OCI-LY3 (cell line): ENCODE data around the gene ACAD10.

Source experiments
- H2AFZ ChIP-seq: fragments of 200-600, 300-600 bp; shearing (Covaris generic); 2 replicates; pipeline ENCODE4 v1.6.0; 2014; ENCODE audit warnings: antibody characterized with exemption, low read depth, low read length
- H3K27ac ChIP-seq: fragments of 200-600, 300-600 bp; sonication (generic); 2 replicates; pipeline ENCODE4 v1.5.1; 2014; ENCODE audit warnings: mild to moderate bottlenecking, low read length, moderate library complexity, mixed read lengths
- H3K27me3 ChIP-seq: fragments of 200-600, 300-600 bp; sonication (generic); 2 replicates; pipeline ENCODE4 v1.6.1; 2014; ENCODE audit warnings: low read depth, low read length, mixed read lengths
- H3K36me3 ChIP-seq: fragments of 200-600, 300-600 bp; sonication (generic); replicated peaks from 2 replicates; pipeline ENCODE3; 2014; ENCODE audit warnings: low read depth, low read length, mixed read lengths
- H3K4me1 ChIP-seq: fragments of 300-600, 200-600 bp; sonication (generic); 2 replicates; pipeline ENCODE4 v1.6.1; 2014; ENCODE audit warnings: low read length, mixed read lengths
- H3K4me2 ChIP-seq: fragments of 200-600, 300-600 bp; sonication (generic); 2 replicates; pipeline ENCODE4 v1.6.1; 2014; ENCODE audit warnings: low read length, mixed read lengths
- H3K4me3 ChIP-seq: fragments of 300-600, 200-600 bp; sonication (generic); 2 replicates; pipeline ENCODE4 v1.5.1; 2014; ENCODE audit warnings: antibody characterized with exemption, mild to moderate bottlenecking, low read length, moderate library complexity
- H3K79me2 ChIP-seq: fragments of 300-600, 200-600 bp; shearing (Covaris generic); 2 replicates; pipeline ENCODE4 v1.6.1; 2014; ENCODE audit warnings: mild to moderate bottlenecking, low read length, mixed read lengths
- H3K9ac ChIP-seq: fragments of 300-600, 200-600 bp; shearing (Covaris generic); 2 replicates; pipeline ENCODE4 v1.6.0; 2014; ENCODE audit warnings: mild to moderate bottlenecking, low read length, moderate library complexity
- H3K9me3 ChIP-seq: fragments of 200-600, 300-600 bp; shearing (Covaris generic); 2 replicates; pipeline ENCODE4 v1.6.1; 2014; ENCODE audit warnings: low read length, mixed read lengths; ENCODE audit not compliant: insufficient read depth
- H4K20me1 ChIP-seq: fragments of 200-600, 300-600 bp; sonication (generic); 2 replicates; pipeline ENCODE4 v1.6.1; 2016; ENCODE audit warnings: low read length, mixed read lengths; ENCODE audit not compliant: insufficient read depth
- EZH2phosphoT487 ChIP-seq: fragments of 200-600 bp; shearing (Covaris generic); IDR thresholded peaks from 2 replicates; pipeline ENCODE4 v1.6.1; 2018; ENCODE audit warnings: antibody characterized with exemption, mixed run types, low read depth
- TF ChIP-seq, protein P1 (sequence below): fragments of 200-600, 300-600 bp; sonication (generic); IDR thresholded peaks from 2 replicates; pipeline ENCODE4 v1.5.1; 2014; ENCODE audit warnings: antibody characterized with exemption, low read length, low read depth

ACAD10 gene

DNA sequence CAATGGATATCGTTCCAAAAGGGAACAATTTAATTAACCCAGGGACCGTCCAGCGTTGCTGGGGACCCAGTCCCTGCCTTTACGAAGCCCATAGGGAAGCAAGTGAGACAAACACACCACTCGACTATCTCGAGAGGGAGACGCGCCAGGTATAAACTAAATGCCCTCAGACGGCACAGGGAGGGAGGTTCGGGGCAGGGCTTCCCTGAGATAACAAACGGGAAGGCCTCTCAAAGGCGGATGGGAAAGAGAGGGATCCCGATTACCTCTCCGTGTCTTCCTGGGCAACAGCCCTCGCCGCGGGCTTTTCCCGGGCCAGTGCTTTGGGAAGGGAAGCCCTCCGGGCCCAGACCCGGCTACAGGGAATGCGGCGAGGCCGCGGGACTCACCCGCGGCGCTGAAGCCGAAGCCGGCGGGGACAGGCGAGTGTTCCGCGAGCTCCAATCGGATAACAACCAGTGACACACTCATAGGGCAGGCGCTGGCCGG is 487 bp upstream of the ACAD10 start:
- Histone ChIP-seq H3K4me3 (peak overlapping the region; percentile 100), H3K27ac (peak overlapping the region; percentile 42), H3K4me2 (peak overlapping the region; percentile 77), H3K9me3 (no peaks in the 10 kb centered on the region), H4K20me1 (peaks cover 6% of the 10 kb centered on the region; the same call in 1 of the 2 replicates), H2AFZ (no peak overlapping the region), H3K27me3 (no peaks in the 10 kb centered on the region), H3K9ac (peak overlapping the region; percentile 98), H3K79me2 (peaks cover 51% of the 10 kb centered on the region), H3K4me1 (peaks cover 20% of the 10 kb centered on the region), H3K36me3 (peaks cover 13% of the 10 kb centered on the region)
- no peak for TF ChIP-seq EZH2phosphoT487
- TF ChIP-seq, protein P1, sequence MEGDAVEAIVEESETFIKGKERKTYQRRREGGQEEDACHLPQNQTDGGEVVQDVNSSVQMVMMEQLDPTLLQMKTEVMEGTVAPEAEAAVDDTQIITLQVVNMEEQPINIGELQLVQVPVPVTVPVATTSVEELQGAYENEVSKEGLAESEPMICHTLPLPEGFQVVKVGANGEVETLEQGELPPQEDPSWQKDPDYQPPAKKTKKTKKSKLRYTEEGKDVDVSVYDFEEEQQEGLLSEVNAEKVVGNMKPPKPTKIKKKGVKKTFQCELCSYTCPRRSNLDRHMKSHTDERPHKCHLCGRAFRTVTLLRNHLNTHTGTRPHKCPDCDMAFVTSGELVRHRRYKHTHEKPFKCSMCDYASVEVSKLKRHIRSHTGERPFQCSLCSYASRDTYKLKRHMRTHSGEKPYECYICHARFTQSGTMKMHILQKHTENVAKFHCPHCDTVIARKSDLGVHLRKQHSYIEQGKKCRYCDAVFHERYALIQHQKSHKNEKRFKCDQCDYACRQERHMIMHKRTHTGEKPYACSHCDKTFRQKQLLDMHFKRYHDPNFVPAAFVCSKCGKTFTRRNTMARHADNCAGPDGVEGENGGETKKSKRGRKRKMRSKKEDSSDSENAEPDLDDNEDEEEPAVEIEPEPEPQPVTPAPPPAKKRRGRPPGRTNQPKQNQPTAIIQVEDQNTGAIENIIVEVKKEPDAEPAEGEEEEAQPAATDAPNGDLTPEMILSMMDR: no peak

DNA sequence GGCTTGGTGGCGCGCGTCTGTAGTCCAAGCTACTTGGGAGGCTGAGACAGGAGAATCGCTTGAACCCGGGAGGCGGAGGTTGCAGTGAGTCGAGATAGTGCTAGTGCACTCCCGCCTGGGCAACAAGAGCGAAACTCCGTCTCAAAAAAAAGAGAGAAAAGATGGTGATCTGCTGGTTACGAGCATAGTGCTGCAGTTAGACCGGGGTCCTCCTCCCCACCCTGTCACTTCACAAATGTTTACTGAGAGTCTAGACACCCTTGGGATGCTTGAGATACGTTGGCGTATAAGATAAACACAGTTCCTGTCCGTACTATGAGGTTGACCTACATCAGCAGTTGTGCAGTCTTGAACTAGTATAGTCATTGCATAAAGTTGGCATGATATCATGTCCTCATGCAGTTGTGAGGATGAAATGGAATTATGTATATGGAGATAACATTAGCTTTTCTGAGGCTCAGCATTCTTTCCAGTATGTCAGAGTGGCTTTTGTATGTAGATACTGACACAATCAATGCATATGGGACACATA is 787 bp downstream of the ACAD10 start:
- Histone ChIP-seq H3K4me3 (peak overlapping the region; percentile 100), H3K4me1 (peaks cover 20% of the 10 kb centered on the region), H3K9ac (peak overlapping the region; percentile 98), H3K27me3 (no peaks in the 10 kb centered on the region), H2AFZ (no peak overlapping the region), H3K36me3 (peaks cover 6% of the 10 kb centered on the region), H3K27ac (peak overlapping the region; percentile 77; the same call in 1 of the 2 replicates), H3K4me2 (peak overlapping the region; percentile 90), H3K79me2 (peaks cover 51% of the 10 kb centered on the region), H3K9me3 (no peaks in the 10 kb centered on the region), H4K20me1 (peaks cover 6% of the 10 kb centered on the region; the same call in 1 of the 2 replicates)
- TF ChIP-seq, protein P1: no peak
- no peak for TF ChIP-seq EZH2phosphoT487

DNA sequence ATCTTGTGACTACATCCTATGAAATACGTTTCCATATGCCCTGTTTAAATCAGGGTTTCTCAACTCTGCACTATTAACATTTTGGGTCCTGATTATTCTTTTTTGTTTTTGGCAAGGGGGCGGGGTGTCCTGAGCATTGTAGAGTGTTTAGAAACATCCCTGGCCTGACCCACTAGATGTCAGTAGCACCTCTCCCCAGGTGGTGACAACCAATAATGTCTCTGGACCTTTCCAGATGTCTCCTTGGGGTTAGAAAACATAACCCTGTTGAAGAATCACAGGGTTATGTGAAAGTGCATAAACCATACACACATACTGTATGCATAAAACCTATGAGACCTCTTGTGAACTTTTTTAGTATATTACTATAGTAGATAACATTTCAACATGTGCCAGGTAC is 1.4 kb downstream of the ACAD10 start:
- H2AFZ ChIP-seq: no peak overlapping the region
- H3K4me2 ChIP-seq: peak overlapping the region; percentile 90
- H3K9ac ChIP-seq: no peak overlapping the region; the same call in 1 of the 2 replicates
- no peaks in the 10 kb centered on the region for H3K9me3 ChIP-seq
- peak overlapping the region; percentile 100 for H3K4me3 ChIP-seq
- H3K36me3 ChIP-seq: peaks cover 5% of the 10 kb centered on the region
- TF ChIP-seq, protein P1: peak; percentile 43
- no peak for TF ChIP-seq EZH2phosphoT487
- H4K20me1 ChIP-seq: peaks cover 6% of the 10 kb centered on the region; the same call in 1 of the 2 replicates
- H3K27me3 ChIP-seq: no peaks in the 10 kb centered on the region
- no peak overlapping the region for H3K27ac ChIP-seq
- H3K4me1 ChIP-seq: peaks cover 20% of the 10 kb centered on the region
- peaks cover 51% of the 10 kb centered on the region for H3K79me2 ChIP-seq

DNA sequence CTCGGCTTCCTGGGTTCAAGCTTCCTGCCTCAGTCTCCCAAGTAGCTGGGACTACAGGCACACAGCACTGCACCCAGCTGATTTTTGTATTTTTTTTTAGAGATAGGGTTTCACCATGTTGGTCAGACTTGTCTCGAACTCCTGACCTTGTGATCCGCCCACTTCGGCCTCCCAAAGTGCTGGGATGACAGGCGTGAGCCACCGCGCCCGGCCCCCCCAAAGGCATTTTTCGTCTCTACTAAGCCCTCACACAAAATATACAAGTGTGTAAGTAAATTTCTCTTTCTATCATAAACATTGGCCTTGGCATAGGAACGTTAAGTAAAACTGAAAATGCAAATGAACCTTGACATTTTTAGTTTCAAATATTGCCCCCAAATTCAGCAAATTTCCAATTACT is 2.1 kb downstream of the ACAD10 start:
- TF ChIP-seq EZH2phosphoT487: no peak
- TF ChIP-seq, protein P1: no peak
- Histone ChIP-seq H2AFZ (no peak overlapping the region), H4K20me1 (peaks cover 6% of the 10 kb centered on the region; the same call in 1 of the 2 replicates), H3K27me3 (no peaks in the 10 kb centered on the region), H3K9me3 (no peaks in the 10 kb centered on the region), H3K4me3 (no peak overlapping the region), H3K27ac (no peak overlapping the region), H3K79me2 (peaks cover 47% of the 10 kb centered on the region), H3K4me1 (peaks cover 20% of the 10 kb centered on the region), H3K4me2 (no peak overlapping the region), H3K9ac (no peak overlapping the region), H3K36me3 (peaks cover 2% of the 10 kb centered on the region)
